HepG2 (cell line): ENCODE data around the gene CEBPB. TPM values are rescaled to one million over a fixed set of nuclear protein-coding genes. Genes with fewer than 3 reads are reported as not detected.
A peak's percentile ranks its signal among the peaks of the same experiment; 100 is the strongest.

Experiments used
- ATAC-seq: fragments of 200-7000 bp; cut with Tn5 transposase; 3 replicates; pipeline ENCODE4 v1.9.1; 2020; ENCODE audit warnings: mild to moderate bottlenecking, moderate library complexity
- BruUV-seq: library from RNA; stranded (reverse); fragments of 400-500 nt; replicated peaks from 2 replicates; lab custom pipeline; 2021; lab: Mats Ljungman, UMichigan
- CTCF ChIA-PET: fragments of 300-600 bp; formaldehyde crosslinking; extraction: SDS; loops from one replicate; lab custom pipeline; 2021; ENCODE audit warnings: low total read pairs, inconsistent platforms, low intra/inter-chr PET ratio; lab: Yijun Ruan, JAX
- POLR2A ChIA-PET: fragments of 350-600 bp; sonication (Branson Sonifier 250); formaldehyde crosslinking; loops from one replicate; lab custom pipeline; 2020; ENCODE audit warnings: antibody characterized with exemption, inconsistent platforms; lab: Yijun Ruan, JAX
- DNase-seq: peaks from one replicate; pipeline ENCODE4 v3.0.0-alpha.2; 2015; ENCODE audit warnings: low spot score
- FAIRE-seq: peaks from 3 replicates; lab custom pipeline; 2011; peaks lifted over from hg19 to GRCh38; lab: Jason Lieb, UNC
- H2AFZ ChIP-seq: one replicate; pipeline ENCODE4 v1.6.1; 2011; ENCODE audit warnings: low read length, inconsistent platforms
- H3K27ac ChIP-seq: fragments of 300-600 bp; 3 replicates; pipeline ENCODE4 v1.8.0; 2011; ENCODE audit warnings: mixed run types, mild to moderate bottlenecking, mixed read lengths, low read length, inconsistent platforms; ENCODE audit not compliant: insufficient read depth; ENCODE audit errors: extremely low read length
- H3K27me3 ChIP-seq, 2 experiments: fragments of 200-600 bp in 1 of 2; 2 replicates in 1 of 2; 3 replicates in 1 of 2; pipeline versions ENCODE4 v1.6.0 to v1.8.0; 2011; ENCODE audit warnings: low read length in 2 of 2, mild to moderate bottlenecking in 2 of 2, moderate library complexity in 2 of 2, inconsistent platforms in 1 of 2; ENCODE audit not compliant: insufficient read depth in 2 of 2, control insufficient read depth in 1 of 2
- H3K36me3 ChIP-seq, 2 experiments: fragments of 200-600 bp in 1 of 2; replicated peaks in 1 of 2; 2 replicates in 1 of 2; 3 replicates in 1 of 2; pipeline versions ENCODE4 v1.5.1 to v1.8.0; 2011; ENCODE audit warnings: low read length in 2 of 2, inconsistent platforms in 1 of 2; ENCODE audit not compliant: insufficient read depth in 2 of 2, control insufficient read depth in 1 of 2
- H3K4me1 ChIP-seq: 2 replicates; pipeline ENCODE4 v1.5.1; 2012; ENCODE audit warnings: low read length, inconsistent platforms; ENCODE audit not compliant: insufficient read depth
- H3K4me2 ChIP-seq: 2 replicates; pipeline ENCODE4 v1.6.0; 2011; ENCODE audit warnings: low read depth, low read length, inconsistent platforms
- H3K4me3 ChIP-seq, 3 experiments: fragments of 200-600 bp in 1 of 3; sonication (generic), shearing (Covaris generic) in 1 of 3; replicated peaks in 1 of 3; 2 replicates each; pipeline ENCODE4 v1.5.1; 2011 to 2016; ENCODE audit warnings: low read length in 3 of 3, inconsistent platforms in 2 of 3, low read depth in 2 of 3, mild to moderate bottlenecking in 2 of 3, control low read depth in 1 of 3, mixed read lengths in 1 of 3; ENCODE audit not compliant: insufficient read depth in 1 of 3
- H3K79me2 ChIP-seq: one replicate; pipeline ENCODE4 v1.6.1; 2011; ENCODE audit warnings: low read length, inconsistent platforms; ENCODE audit not compliant: insufficient read depth
- H3K9ac ChIP-seq: 2 replicates; pipeline ENCODE4 v1.6.0; 2011; ENCODE audit warnings: mild to moderate bottlenecking, low read depth, low read length, inconsistent platforms; ENCODE audit not compliant: insufficient read depth
- H3K9me3 ChIP-seq: 2 replicates; pipeline ENCODE4 v1.5.1; 2012; ENCODE audit warnings: mild to moderate bottlenecking, low read length
- H4K20me1 ChIP-seq: 2 replicates; pipeline ENCODE4 v1.6.0; 2011; ENCODE audit warnings: inconsistent platforms, mild to moderate bottlenecking, low read length, moderate library complexity; ENCODE audit not compliant: insufficient read depth
- BATF2 ChIP-seq: sonication (generic); formaldehyde crosslinking; IDR thresholded peaks from 2 replicates; pipeline ENCODE4 v1.8.0; 2022; ENCODE audit warnings: mild to moderate bottlenecking, missing genetic modification reagents, moderate library complexity
- KDM1A ChIP-seq: IDR thresholded peaks from 2 replicates; pipeline ENCODE4 v1.6.1; 2016; ENCODE audit warnings: missing compliant biosample characterization
- SKIL ChIP-seq: sonication (generic); formaldehyde crosslinking; IDR thresholded peaks from 2 replicates; pipeline ENCODE4 v1.8.0; 2022; ENCODE audit warnings: missing genetic modification reagents, mild to moderate bottlenecking, moderate library complexity, borderline replicate concordance
- SRY ChIP-seq: sonication (generic); formaldehyde crosslinking; IDR thresholded peaks from 2 replicates; pipeline ENCODE4 v1.8.0; 2022; ENCODE audit warnings: mild to moderate bottlenecking, missing genetic modification reagents
- TBP ChIP-seq: sonication (generic); formaldehyde crosslinking; IDR thresholded peaks from 2 replicates; pipeline ENCODE4 v1.5.0; 2020; ENCODE audit warnings: missing genetic modification reagents
- UBTF ChIP-seq: sonication (generic); formaldehyde crosslinking; IDR thresholded peaks from 2 replicates; pipeline ENCODE4 v1.4.0; 2020; ENCODE audit warnings: mild to moderate bottlenecking, missing genetic modification reagents
- ZBTB2 ChIP-seq: sonication (generic); formaldehyde crosslinking; IDR thresholded peaks from 2 replicates; pipeline ENCODE4 v1.8.0; 2022; ENCODE audit warnings: low read depth, missing genetic modification reagents
- ZKSCAN1 ChIP-seq: fragments of 150-350 bp; IDR thresholded peaks from 2 replicates; pipeline ENCODE4 v1.6.1; 2014; ENCODE audit warnings: low read length
- ZMYM3 ChIP-seq: sonication (generic); formaldehyde crosslinking; IDR thresholded peaks from 2 replicates; pipeline ENCODE4 v1.5.1; 2020; ENCODE audit warnings: mild to moderate bottlenecking, missing genetic modification reagents
- WGBS: methylation state at CpG from one replicate; pipeline ENCODE4 v1.1.6; 2017; ENCODE audit warnings: low lambda C conversion rate; 5-methylcytosine and 5-hydroxymethylcytosine counted together
- in situ Hi-C: cut with HindIII; loops from 2 replicates; pipeline ENCODE4 v1.10.0; 2017; ENCODE audit warnings: low pct_unique_long_range_greater_than_20kb; ENCODE audit not compliant: extremely low pct_ligation_motif_present
- intact Hi-C: fragments of 100-400 bp; cut with micrococcal nuclease; formaldehyde crosslinking; loops from one replicate; pipeline ENCODE4 v1.10.0; 2022; ENCODE audit not compliant: unreplicated experiment
- polyA plus RNA-seq, 8 experiments: library from polyadenylated mRNA; depleted of rRNA in 3 of 8; stranded (reverse) in 7 of 8; unstranded in 1 of 8; fragments of >200 nt; fragmentation: Illumina TruSeq in 4 of 8; extraction: Trizol in 4 of 8; gene quantifications; 2 replicates each; pipeline versions ENCODE4 v1.2.1 to v1.2.3, GENCODE V29; 2011 to 2016; ENCODE audit warnings: low read depth in 4 of 8, missing spikeins in 1 of 8, mixed read lengths in 1 of 8; ENCODE audit not compliant: insufficient read depth in 1 of 8
- total RNA-seq, 5 experiments: library from RNA; depleted of rRNA; stranded (reverse); fragments of >200 nt; fragmentation: Illumina TruSeq; extraction: Trizol; gene quantifications; 2 replicates each; pipeline ENCODE4 v1.2.3, GENCODE V29; 2016; ENCODE audit warnings: low read depth in 1 of 5
- TF ChIP-seq, protein P1 (sequence below): sonication (generic); formaldehyde crosslinking; IDR thresholded peaks from 2 replicates; pipeline ENCODE4 v1.8.0; 2022; ENCODE audit warnings: missing genetic modification reagents, mild to moderate bottlenecking, borderline replicate concordance

Gene CEBPB
- total and polyA plus RNA-seq, 2 of the 13 experiments (the other 11 are each of a cell fraction or from before 2014, with no cell fraction given): 18.5 to 28.2 TPM

DNA sequence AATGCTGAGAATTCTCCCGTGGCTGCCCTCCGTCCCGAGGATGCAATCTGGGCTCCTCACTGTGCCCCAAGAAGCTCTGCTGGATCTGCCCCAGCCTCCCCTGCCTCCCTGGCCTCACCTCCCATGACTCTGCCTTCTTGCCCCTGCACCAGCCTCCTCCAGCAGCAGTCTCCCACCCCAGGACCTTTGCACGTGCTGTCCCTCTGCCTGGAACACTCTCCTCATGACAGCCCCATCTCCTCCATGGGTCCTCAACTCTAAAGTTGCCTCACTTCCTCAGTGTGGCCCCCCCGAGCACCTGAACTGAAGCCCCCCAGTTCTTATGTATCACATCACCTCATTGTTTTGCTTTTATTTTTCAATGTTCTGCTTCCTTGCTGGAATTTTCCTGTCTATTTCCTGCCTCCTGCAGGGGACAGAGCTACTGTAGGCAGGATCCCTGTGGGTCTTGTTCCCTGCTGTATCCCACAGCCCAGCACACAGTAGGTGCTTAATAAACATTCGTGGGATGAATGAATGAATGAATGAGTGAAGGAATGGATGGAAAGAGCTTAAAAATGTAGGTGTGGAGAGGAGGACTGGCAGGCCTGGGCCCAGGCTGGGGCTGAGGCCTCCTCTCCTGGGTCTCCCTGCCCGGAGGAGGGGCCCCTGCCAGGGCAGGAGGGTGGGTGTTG is 42.2 kb downstream of the CEBPB start:
- H4K20me1 ChIP-seq: no peaks in the 10 kb centered on the region
- POLR2A ChIA-PET: interaction anchor here (0.7 to 1.2 kb wide), 2 partner anchors 42 to 89 kb away, joined by 3 to 4 read pairs; no protein-coding TSS in a partner anchor
- ATAC-seq: no peak
- TF ChIP-seq SKIL (CRISPR knock-in tag) (0 out of 2 replicates have a peak, but pooled peaks have one; percentile 33), KDM1A (CRISPR knock-in tag) (peak; percentile 69; the same call in 1 of the 2 replicates), ZMYM3 (CRISPR knock-in tag) (peak; percentile 91), TBP (CRISPR knock-in tag) (no peak), BATF2 (CRISPR knock-in tag) (0 out of 2 replicates have a peak, but pooled peaks have one; percentile 43), ZKSCAN1 (peak; percentile 76), ZBTB2 (CRISPR knock-in tag) (0 out of 2 replicates have a peak, but pooled peaks have one; percentile 33), UBTF (CRISPR knock-in tag) (0 out of 2 replicates have a peak, but pooled peaks have one; percentile 17), SRY (CRISPR knock-in tag) (0 out of 2 replicates have a peak, but pooled peaks have one; percentile 4)
- TF ChIP-seq, protein P1, sequence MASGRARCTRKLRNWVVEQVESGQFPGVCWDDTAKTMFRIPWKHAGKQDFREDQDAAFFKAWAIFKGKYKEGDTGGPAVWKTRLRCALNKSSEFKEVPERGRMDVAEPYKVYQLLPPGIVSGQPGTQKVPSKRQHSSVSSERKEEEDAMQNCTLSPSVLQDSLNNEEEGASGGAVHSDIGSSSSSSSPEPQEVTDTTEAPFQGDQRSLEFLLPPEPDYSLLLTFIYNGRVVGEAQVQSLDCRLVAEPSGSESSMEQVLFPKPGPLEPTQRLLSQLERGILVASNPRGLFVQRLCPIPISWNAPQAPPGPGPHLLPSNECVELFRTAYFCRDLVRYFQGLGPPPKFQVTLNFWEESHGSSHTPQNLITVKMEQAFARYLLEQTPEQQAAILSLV: no peak

More for the DNA sequence above, 42.2 kb downstream of the CEBPB start:
- H3K4me1 ChIP-seq: peaks cover 27% of the 10 kb centered on the region
- BruUV-seq: no TSS peak
- CTCF ChIA-PET: no interaction called here
- DNase-seq (no peak), FAIRE-seq (no peak)
- peaks cover 14 to 62% of the 10 kb centered on the region in 2 experiments; a peak in 4 of 5 replicates for H3K27me3 ChIP-seq
- H3K36me3 ChIP-seq: no peaks in the 10 kb centered on the region
- H3K9me3 ChIP-seq: no peaks in the 10 kb centered on the region
- H3K79me2 ChIP-seq: no peaks in the 10 kb centered on the region
- H2AFZ ChIP-seq: no peak overlapping the region
- no peak overlapping the region for H3K27ac ChIP-seq
- WGBS: 37% methylated on average over 7 of the region's 7 CpGs
- no peak overlapping the region for H3K9ac ChIP-seq
- no peak overlapping the region for H3K4me3 ChIP-seq
- intact Hi-C loops: no loop called here
- H3K4me2 ChIP-seq: no peak overlapping the region
- in situ Hi-C loops: no loop called here
